GM10266 (cell line): Measurements from ENCODE around the gene HBD.

Experiments used
- DNase-seq: peaks from one replicate; pipeline ENCODE4 v3.0.0; 2012; ENCODE audit errors: extremely low spot score
- CTCF ChIP-seq: IDR thresholded peaks from 2 replicates; pipeline ENCODE4 v1.5.1; 2012; ENCODE audit warnings: mild to moderate bottlenecking, low read depth; ENCODE audit not compliant: control insufficient read depth, insufficient read depth; ENCODE audit errors: missing control alignments

The HBD gene

GRCh38 chr11:5198285-5198684 is 36.0 kb downstream of the HBD start:
- TF ChIP-seq CTCF = no peak
- DNase-seq = no peak

- no peak for TF ChIP-seq CTCF
- no peak for DNase-seq
These were observed 36.7 kb downstream of the HBD start for GRCh38 chr11:5197536-5197935.

- no peak for DNase-seq
- no peak for TF ChIP-seq CTCF
These were observed 37.6 kb downstream of the HBD start for GRCh38 chr11:5196731-5197130.

GRCh38 chr11:5196067-5196466 is 38.2 kb downstream of the HBD start:
- DNase-seq = no peak
- no peak for TF ChIP-seq CTCF

- TF ChIP-seq CTCF = no peak
These were observed 41.5 kb downstream of the HBD start for GRCh38 chr11:5192738-5193137.

GRCh38 chr11:5188201-5188600 is 46.1 kb downstream of the HBD start:
- TF ChIP-seq CTCF = no peak
- no peak for DNase-seq

More at GRCh38 chr11:5192738-5193137, 41.5 kb downstream of the HBD start:
- no peak for DNase-seq
